Stimulated activated CD4-positive, alpha-beta T cell treated with anti-CD3 and anti-CD28 coated beads, Interleukin-1b, Interleukin-23, amount 100 ng/mL, for 24 hours (primary cell): ENCODE data around the gene CYP27A1.

Source experiments
- DNase-seq, 4 experiments: peaks; one replicate each; pipeline ENCODE4 v3.0.0-alpha.2; 2020; ENCODE audit warnings: low read depth in 4 of 4, low spot score in 1 of 4

Gene CYP27A1

GRCh38 chr2:218857371-218858137, 75.6 kb downstream of the CYP27A1 start:
- no peak for DNase-seq

GRCh38 chr2:218858138-218858445, 76.1 kb downstream of the CYP27A1 start:
- DNase-seq: no peak

DNA sequence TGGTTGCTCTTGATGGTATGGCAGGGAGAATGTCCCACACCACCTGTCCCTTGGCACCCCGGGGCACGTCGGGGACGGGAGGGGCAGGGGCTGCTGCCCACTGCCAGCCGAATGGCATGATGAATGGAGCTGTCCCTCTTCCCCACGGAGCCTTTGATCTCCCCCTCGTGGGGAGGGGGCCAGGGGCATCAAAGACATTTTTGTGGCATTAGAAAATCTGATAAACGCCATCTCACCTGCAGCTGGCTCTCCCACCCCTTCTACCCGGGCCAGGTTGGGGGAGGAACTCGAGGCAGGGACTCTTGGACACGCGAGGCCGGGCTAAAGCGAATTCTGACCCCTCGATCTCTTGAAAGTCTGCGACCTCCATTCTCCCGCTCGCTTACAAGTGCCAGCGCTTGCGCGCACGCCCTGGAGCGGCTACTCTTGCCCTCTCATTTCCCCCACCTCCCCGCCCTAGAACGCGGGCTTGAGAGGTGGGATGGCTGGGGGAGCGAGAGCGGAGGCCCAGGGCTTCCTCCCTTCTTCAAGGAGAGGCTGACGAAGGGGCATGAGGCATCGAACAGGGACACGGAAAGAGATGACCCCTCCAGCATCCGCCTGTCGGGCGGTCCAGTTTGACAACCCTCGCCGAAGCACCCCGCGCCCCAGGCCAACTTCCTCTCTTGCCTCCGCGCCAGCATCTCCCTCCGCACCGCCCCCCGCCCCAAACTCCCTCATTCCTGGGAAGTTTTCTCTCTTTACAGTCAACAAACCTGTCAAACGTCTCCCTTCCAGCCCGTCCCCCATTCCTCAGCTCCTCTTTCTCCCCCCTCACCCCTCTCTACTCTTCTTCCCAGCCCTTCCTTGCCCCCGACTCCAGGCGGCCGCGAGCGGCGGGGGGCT, 77.0 kb downstream of the CYP27A1 start:
- no peak for DNase-seq

- DNase-seq: no peak
Observed at GRCh38 chr2:218859556-218859987, 77.6 kb downstream of the CYP27A1 start, which contains the start of gene WNT6. TSS of gene WNT6 (plus strand) at chr2:218859805. CDS start at chr2:218860038, 233 bp downstream.

DNA sequence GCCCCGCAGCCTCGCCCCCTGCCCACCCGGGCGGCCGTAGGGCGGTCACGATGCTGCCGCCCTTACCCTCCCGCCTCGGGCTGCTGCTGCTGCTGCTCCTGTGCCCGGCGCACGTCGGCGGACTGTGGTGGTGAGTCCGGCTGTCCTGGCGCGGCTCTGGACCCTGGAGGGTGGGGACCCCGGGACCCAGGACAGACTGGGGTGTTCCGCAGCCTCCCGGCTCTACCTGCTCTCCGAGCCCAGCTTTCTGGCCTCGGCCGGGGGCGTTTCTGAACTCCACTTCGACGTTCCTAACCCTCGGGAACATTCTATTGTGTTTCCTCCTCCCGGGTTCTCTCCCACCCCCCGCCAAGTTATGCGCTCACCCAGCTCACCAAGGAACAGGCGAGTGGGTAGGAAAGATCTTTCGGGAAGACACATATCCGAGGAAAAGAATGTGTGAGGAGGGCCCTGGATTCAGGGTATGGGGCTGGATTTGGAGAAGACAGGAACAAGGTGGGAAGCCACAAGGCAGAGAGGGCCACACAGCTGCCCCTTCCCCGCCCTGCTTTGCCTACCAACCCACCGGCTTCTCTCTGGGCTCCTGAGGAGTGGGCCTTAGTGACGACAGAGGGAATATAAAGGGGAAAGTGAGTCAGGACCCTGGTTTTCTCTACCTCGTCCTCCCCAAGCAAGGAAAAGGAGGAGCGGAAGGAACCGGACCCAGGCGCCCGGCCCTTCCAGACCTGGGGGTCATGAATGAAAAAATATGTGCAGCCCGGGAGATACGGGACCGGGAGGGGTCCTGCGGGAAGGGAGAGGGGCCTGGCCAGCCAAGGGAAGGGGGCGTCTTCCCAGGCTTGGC, 78.3 kb downstream of the CYP27A1 start:
- no peak for DNase-seq

- DNase-seq: no peak
Observed at GRCh38 chr2:218860950-218861381, 79.0 kb downstream of the CYP27A1 start.

- DNase-seq: no peak
Observed at GRCh38 chr2:218861645-218862318, 79.8 kb downstream of the CYP27A1 start.

DNA sequence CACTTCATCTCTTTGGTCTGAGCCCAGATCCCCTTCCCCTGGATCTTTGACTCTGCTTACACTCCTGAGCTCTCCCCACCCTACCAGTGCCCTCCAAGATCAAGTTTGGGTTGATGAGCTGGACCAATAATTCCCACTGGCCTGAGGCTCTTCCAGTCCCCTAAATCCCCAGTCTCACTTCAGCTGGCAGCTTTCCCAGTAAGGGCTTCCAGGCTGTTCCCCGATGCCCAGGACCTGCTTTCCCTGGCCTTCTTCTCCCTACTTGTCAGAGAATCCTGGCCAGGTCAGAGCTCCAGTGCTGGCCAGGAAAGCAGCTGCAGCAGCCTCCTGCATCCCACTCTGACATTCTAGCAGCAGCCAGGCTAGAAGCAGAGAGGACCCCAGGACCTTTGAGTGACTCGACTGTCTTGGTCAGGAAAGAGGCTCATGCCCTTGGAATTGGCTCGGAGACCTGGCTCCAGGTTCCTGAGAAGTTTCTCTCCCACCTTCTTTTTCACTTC, 81.1 kb downstream of the CYP27A1 start:
- no peak for DNase-seq
